GM18508 (cell line): Measurements from ENCODE around the gene SERPINA4.

Experiments used
- ATAC-seq: cut with Tn5 transposase; IDR thresholded peaks from one replicate; pipeline ENCODE4 v1.9.1; 2021; ENCODE audit warnings: moderate number of reproducible peaks; ENCODE audit not compliant: insufficient read depth, unreplicated experiment

SERPINA4 gene

DNA sequence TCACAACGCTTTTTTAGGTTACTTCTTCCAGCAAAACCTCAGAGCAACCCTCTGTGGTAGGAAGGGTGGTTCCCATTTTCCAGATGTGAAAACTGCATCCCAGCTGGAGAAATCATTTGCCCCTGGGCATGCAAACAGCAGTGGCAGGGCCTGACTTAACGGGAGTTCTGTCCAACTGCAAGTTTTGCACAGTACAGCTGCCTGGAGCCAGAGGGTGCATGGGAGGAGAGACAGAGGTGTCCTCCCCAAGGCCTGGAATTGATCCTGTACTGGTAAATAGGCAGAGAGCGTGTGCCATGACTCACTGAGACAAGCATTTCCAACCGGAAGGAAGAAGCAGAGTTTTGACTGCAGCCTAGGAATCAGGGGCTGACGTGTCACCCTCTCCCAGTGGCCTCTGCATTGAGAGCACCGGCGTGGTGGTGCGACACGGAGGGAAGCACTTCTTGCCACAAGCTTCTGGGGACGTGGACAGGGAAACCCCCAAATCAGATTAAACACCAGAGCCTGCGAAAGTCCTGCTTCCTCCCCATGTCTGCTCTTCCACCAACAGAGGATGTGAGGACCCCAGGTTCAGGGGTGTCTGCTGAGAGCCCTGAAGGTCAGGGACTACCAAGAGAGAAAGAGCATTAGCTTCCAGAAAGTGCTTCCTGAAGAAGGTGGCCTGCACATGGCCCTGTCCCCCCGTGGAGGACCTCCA, 19.0 kb upstream of the SERPINA4 start:
- no peak for ATAC-seq

DNA sequence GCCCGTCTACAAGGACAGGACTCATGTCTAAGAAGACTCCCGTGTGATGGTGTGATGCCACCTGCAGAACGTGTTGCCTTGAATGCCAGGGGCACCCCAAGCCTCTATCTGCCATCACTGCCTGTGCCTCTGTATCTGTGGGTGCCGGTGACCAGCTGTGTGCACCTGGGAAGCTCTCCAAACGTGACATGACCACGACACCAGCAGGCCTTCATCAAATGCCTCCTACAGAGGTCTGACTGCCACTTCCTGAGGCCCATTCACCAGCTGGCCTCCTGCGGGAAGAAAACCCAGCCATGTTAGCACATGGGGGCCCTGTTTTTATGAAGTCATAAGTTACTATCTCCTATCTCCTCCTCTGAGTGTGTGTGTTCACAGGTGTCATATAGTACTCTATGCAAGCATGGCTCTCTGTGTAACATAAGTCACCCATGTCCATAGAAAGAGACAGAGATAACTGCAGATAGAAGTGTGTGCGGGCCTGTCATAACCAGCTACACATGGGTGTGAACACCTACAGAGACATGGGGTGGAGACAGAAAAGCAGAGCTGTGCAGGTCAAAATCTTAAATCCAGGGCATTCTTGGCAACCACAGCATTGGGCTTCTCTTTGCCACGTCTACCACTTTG, 18.3 kb upstream of the SERPINA4 start:
- no peak for ATAC-seq

DNA sequence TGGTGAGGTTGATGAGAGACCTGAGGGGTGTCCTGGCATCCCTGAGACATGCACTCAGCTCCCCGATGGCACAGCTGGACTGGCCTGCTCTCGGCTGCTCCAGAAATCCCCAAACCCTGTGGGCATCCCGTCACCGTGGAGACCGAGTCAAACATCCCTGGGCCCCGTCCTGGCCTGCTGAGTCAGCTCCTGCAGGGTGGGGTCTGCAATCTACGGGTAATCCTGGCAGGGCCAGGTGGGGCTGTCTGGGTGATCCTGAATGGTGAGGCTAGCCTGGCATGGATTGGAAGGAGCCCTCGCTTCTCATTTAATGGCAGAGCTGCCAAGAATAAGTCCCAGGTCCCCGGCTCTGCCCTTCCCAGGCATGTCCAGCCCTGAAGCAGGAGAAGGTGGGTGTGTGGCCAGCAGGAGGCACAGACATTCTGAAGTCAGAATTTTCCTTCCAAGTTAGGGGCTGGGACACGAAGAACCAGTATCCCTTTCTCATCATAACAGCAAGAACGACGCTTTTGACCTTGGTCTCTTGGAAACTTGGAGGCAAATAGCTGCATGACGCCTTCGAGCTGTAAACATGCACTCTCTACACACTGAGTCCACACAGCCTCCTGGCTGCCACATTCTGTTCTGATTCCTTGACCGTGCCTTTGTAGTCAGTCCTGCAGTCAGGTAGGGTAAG, 17.7 kb upstream of the SERPINA4 start:
- no peak for ATAC-seq

DNA sequence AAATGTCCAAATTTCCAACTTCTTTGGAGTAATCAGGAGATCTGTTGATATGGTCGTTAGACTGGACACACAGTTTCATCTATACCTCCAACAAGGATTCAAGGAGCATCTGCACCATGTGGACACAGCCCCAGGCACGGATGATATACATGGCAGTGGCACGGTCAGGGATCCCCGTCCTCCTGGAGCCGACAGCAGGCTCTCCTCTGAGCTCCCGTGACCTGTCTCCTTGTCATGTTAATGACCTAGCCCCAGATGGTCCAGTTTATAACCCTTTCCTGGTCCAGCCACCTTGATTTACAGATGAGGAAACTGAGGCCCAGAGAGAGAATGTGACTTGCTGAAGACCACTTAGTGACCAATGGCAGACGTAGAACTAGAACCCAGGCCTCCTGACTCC, 16.5 kb upstream of the SERPINA4 start:
- ATAC-seq: no peak

DNA sequence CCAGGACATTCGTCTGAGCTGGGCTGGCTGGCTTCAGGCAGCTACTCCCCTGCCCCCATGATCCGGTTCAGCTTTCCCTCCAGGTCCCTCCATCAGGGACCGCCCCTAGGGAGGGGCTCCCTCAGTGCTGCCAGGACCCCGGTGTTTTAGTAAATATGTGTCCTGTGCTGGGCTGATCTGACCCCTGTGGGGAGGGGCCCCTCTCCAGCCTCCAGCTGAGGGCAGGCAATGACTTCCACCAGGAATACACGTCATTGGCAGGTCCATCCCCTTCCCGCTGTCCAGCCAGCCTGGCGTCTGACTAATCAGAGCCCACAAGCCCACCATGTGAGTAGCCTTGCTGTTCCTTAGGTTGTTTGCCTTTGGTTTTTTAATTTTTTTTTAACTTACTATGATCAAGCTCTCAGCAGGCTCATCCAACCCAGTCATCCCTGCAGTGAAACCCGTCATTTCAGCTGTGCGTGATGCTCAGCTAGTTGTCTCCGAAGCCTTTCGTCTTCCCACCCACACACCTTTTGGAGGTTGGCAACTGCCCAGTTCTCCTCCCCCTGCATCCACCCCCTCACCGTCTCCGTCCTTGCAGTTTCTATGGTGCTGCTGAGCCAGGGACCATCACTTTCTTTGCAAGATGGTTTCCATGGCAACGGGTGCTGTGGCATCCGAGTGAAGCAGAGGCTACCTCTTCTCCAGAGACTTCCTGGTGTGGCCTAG, 16.0 kb upstream of the SERPINA4 start:
- no peak for ATAC-seq

DNA sequence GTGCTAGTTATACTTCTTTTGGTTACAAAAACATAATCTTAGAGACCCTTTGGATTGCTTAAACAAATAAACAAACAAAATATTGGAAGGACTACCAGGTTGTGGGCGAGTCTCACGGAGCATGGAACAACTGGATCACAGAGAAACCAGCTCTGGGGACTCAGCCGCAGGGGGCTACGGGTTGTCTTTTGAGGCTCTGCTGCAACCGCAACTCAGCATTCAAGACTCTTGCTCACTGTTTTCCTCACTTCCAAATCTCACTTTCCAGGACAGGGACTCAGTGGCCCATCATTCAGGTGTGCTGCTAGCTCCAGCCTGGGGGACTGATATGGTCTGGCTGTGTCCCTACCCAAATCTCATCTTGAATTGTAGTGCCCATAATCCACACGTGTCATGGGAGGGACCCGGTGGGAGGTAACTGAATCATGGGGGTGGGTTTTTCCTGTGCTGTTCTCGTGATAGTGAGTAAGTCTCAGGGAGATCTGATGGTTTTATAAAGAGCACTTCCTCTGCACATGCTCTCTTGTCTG, 14.0 kb upstream of the SERPINA4 start:
- no peak for ATAC-seq

DNA sequence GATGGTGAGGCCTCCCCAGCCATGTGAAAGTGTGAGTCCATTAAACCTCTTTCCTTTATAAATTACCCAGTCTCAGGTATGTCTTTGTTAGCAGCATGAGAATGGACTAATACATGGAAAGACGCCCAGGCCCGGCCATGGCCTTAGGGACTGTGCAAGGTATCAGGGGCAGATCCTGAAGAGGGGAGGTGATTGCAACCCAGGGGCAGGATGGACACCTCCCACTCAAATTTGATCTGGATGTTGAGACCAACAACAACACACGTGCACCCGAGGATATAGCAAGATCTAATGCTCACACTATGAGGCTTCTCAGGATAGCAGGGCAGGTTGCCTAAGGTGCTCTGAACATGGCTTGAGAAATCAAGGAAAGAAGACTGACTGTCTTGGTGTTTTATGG, 13.5 kb upstream of the SERPINA4 start:
- ATAC-seq: no peak

DNA sequence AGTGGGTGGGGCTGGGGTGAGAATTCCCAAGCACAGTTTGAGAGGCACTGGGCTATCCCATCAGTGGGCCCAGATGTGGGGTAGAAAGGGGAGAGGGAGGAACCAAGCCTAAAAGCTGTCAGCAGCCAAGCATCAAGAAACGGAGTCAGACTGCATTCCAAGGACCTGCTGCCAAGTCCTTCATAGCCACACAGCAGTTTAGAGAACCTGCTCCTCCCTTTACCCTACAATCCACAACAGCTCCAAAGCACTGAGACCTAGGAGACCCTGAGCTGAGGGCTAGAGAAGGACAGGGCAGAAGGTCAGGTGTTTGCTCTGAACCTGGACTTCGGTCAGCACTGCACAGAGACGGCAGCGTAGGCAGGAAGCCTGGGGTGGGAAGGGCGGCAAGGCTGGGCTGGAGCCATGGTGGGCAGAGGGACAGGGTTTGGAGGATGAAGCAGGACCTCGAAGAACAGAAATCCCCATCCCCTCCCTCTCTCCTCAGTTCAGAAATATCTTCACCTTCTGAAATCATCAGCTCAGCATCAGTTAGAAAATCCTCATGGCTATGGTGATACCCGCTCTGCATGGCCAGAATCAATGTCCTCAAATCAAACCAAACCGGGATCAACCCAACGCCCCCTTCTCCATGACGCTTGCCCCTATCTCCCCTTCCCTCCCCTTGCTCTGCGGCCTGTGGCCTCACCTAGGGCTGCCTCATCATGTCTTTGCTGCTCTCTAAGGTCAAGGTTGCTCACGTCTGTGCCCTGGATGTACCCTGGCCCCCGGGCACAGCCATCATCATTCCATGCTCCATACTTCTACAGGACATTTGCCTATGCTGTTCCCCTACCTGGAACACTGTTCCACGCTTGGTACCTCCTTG, 12.9 kb upstream of the SERPINA4 start:
- no peak for ATAC-seq

DNA sequence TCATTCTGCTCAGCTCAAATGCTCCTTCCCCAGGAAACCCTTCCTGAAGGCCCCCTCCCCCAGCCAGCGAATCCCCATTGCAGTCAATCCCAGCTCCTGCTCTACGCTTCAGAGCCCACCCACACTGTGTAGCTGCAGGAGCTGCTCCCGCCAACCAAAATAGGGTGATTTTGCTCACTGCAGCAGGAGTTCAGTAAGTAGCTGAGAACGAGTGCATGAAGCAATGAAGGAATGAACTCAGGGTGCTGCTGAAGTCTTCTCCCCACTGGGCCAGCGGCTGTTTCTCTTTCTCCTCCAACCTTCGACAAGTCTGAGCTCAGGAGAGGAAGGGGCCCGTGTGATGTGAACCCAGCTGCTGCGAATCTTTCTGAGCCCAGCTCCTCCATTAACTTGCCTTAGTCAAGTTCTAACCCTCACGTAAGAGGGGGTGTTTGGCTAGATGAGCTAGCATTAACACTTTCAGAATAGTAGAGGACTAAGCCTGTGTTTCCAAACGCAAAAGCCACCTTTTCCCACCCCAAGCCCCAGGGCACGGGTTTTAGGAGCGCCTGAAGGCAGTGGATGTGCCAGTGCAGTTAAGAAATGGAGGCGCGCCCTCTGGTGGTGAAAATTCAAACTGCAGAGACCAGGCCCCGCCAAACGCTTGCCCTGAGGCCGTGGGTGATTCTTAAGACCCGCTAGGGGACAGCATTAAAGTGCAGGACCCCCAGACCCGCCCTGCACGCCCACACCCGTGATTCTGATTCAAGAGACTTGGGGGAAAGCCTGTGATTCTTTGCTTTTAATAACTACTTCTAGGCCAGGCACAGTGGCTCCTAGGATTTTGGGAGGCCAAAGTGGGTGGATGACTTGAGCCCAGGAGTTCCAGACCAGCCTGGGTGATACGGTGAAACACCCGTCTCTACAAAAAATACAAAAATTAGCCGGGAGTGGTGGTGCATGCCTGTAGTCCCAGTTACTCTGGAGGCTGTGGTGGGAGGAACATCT, 11.9 kb upstream of the SERPINA4 start:
- no peak for ATAC-seq

DNA sequence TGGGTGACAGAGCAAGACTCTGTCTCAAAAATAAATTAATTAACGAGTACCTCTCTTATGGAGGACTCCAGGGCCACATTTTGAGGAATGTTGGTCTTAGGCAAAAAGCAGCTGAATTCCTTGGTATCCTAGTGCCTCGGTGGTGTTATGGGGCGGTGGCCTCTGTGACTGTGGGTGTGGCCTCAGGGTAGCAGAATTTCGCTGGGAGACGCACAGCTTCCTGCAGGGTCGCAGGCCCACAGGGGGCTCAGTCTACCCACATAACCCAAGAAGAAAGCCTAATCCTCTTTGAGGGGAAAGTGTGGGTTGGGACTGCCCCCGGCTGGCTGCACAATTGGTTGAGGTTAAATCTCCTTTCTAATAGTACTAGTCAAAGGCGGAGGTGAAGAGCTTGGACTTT, 11.2 kb upstream of the SERPINA4 start:
- ATAC-seq: no peak

DNA sequence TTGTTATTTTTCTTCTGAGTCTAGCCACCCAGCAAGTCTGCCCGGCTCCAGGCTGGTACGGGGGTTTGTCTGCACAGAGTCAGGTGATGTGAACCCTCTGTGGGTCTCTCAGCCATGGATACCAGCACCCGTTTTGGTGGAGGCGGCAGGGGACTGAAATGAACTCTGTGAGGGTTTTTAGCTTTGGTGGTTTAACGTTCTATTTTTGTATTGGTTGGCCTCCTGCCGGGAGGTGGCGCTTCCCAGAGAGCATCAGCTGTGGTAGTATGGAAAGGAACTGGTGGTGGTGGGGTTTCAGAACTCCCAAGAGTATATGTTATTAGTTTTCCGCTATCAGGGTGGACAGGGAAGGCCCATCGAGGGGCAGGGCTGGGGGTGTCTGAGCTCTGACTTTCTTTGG, 5.3 kb upstream of the SERPINA4 start:
- ATAC-seq: no peak

DNA sequence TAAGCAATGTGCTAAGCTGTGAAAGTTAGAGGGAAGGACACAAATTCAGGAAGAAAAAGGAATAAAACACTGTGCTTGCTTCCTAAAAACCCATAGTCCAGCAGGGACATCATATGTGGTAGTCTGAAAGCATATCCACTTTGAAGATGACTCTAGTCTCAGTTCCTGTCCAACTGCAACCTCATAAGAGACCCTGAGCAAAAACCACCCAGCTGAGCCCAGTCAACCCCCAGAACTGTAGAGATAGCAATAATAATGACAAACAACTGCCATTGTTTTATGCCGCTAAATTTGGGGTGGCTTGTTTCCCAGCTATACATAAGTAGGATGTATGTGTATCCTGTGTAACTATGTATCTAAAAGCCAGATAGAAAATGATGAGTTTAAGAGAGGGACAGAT, 3.9 kb upstream of the SERPINA4 start:
- no peak for ATAC-seq

DNA sequence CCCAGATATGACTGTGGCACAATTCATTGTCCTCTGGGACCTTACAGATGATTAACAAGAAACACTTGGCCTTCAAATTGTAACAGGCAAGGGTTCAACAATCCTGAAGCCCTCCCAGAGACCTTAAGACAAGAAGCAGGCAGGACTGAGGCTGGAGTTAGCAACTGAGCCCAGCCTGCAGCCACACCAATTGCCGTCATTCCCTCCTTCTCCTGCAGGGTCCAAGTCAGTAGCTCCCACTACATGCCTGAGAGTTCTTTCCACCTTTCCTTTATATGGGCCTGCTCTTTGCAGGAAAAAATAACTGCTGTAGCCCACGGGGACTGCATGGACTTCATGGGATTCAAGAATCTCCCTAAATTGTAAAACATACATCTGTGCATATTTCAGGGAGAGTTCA, 2.4 kb upstream of the SERPINA4 start:
- no peak for ATAC-seq

DNA sequence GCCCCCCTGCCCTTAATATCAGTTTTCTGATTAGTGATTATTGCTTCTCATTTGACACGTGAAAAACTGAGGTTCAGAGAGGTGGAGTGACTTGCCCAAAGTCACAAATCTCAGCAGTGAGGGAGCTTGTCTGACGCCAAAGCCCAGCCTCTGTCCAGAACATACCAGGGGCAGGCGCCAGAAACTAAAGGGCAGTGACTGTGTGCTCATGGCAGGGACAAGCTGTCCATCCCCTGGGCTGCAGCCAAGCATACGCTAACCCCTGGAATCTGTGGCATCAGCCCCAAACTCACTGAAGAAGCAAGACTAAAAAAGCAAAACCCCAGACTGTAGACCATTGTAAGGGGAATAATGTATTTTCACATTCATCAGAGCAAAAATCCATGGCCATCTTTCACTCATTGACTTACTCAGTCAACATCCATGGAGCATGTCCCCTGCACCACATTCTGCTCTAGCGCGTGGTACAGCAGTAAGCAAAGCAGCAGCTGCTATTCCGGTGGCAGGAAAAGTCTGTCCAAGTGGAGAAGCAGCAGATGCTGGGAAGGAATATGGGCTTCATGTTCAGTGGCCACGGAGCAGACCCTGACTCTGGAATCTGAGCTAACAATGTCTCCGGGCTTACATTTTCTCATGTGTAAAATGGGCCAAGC, 1.5 kb upstream of the SERPINA4 start:
- ATAC-seq: no peak

DNA sequence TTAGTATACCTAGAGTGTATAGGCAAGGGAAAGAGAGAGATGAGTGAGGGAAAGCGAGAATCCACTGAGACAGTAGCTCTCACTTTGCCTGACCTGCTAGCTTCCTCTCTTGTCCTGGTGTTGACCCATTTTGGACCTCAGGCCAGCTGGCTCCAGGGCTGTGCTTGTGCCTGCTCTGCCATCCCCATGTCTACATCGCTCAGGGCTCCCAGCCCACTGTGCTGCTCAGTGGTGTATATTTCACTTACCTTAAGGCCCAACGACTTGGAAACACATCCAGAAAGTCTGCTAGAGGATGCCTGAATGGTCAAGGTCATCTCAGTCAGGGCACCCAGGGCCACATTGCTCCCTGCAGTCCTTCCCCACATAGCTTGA, 964 bp upstream of the SERPINA4 start:
- no peak for ATAC-seq

DNA sequence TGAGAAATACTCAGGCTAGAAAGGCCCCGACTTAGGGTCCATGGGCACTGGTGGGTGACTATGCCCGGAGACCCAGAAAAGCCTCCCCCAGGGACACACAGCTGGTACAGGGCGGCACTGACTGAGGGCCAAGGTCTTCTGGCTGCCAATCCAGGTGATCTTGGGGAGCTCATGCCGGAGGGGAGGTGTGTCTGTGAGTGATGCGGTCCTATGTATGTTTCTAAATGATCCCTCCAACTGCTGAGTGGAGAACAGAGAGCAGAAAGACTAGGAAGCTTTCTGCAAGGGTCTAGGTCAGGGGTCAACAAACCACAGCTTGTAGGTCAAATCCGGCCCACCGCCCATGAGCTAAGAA, 391 bp downstream of the SERPINA4 start:
- ATAC-seq: no peak

DNA sequence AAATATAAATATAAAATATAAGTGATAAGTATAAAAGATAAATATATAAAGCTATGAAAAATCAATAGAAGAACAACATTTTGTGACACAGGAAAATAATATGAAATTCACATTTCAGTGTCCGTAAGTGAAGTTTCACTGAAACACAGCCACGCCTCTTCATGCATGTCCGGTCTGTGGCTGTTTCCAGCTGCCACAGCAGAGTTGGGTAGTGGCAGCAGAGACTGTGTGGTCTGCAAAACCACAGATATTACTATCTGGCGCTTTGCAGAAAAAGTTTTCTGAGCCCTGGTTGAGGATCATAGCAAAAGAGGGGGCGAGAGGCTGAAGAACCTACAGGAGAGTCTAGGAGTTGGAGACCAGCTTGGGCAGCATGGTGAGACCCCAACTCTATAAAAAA, 780 bp downstream of the SERPINA4 start:
- ATAC-seq: no peak
